A673 (cell line): Measurements from ENCODE around the gene GBGT1. TPM values are rescaled to one million over a fixed set of nuclear protein-coding genes. Genes with fewer than 3 reads are reported as not detected.

Source experiments
- BruUV-seq: library from RNA; stranded (reverse); fragments of 400-500 nt; replicated peaks from 2 replicates; lab custom pipeline; 2021; lab: Mats Ljungman, UMichigan
- CTCF ChIA-PET: fragments of 300-600 bp; sonication (Branson Sonifier 250); formaldehyde crosslinking; loops from one replicate; lab custom pipeline; 2022; ENCODE audit warnings: antibody characterized with exemption; lab: Charles Lee
- POLR2A ChIA-PET: fragments of 300-600 bp; sonication (Branson Sonifier 250); formaldehyde crosslinking; loops from one replicate; lab custom pipeline; 2022; ENCODE audit warnings: antibody characterized with exemption; ENCODE audit not compliant: low non-redundant PET; lab: Charles Lee
- DNase-seq: peaks from one replicate; pipeline ENCODE4 v3.0.0-alpha.2; 2015; ENCODE audit warnings: low spot score
- H3K27ac ChIP-seq: fragments of 200-600 bp; sonication (generic); 2 replicates; pipeline ENCODE4 v1.5.1; 2016; ENCODE audit warnings: mixed run types, low read depth, mild to moderate bottlenecking, mixed read lengths, antibody characterized with exemption, low read length; ENCODE audit not compliant: poor library complexity, severe bottlenecking
- H3K27me3 ChIP-seq: fragments of 200-600 bp; sonication (generic); replicated peaks from 2 replicates; pipeline ENCODE4 v1.6.1; 2017; ENCODE audit warnings: mixed run types, low read depth, mild to moderate bottlenecking, mixed read lengths, antibody characterized with exemption, low read length; ENCODE audit not compliant: insufficient read depth, poor library complexity
- H3K36me3 ChIP-seq: fragments of 200-600 bp; sonication (generic); 2 replicates; pipeline ENCODE4 v1.6.1; 2016; ENCODE audit warnings: mixed run types, mild to moderate bottlenecking, mixed read lengths, antibody characterized with exemption, low read length; ENCODE audit not compliant: insufficient read depth, poor library complexity, severe bottlenecking
- H3K4me1 ChIP-seq: fragments of 200-600 bp; sonication (generic); 2 replicates; pipeline ENCODE4 v1.6.1; 2017; ENCODE audit warnings: mixed run types, mild to moderate bottlenecking, mixed read lengths, antibody characterized with exemption, low read length; ENCODE audit not compliant: insufficient read depth, poor library complexity, severe bottlenecking
- H3K4me3 ChIP-seq: fragments of 200-600 bp; sonication (generic); 2 replicates; pipeline ENCODE4 v1.5.1; 2016; ENCODE audit warnings: low read depth, mixed run types, mild to moderate bottlenecking, mixed read lengths, low read length; ENCODE audit not compliant: poor library complexity, severe bottlenecking
- H3K9me3 ChIP-seq: fragments of 200-600 bp; sonication (generic); 2 replicates; pipeline ENCODE4 v1.6.1; 2016; ENCODE audit warnings: mixed run types, low read depth, mild to moderate bottlenecking, mixed read lengths, antibody characterized with exemption, low read length; ENCODE audit not compliant: poor library complexity, severe bottlenecking
- EZH2 ChIP-seq: fragments of 200-600 bp; sonication (generic); IDR thresholded peaks from 2 replicates; pipeline ENCODE4 v1.6.1; 2017; ENCODE audit warnings: borderline replicate concordance, low read depth, mild to moderate bottlenecking, mixed read lengths, antibody characterized with exemption, low read length; ENCODE audit not compliant: poor library complexity, severe bottlenecking
- intact Hi-C: fragments of 100-400 bp; cut with micrococcal nuclease; formaldehyde crosslinking; loops from one replicate; pipeline ENCODE4 v1.10.0; 2022; ENCODE audit not compliant: unreplicated experiment
- total RNA-seq: library from RNA; stranded (reverse); gene quantifications from 2 replicates; pipeline ENCODE4 v1.2.3, GENCODE V29; 2021
- TF ChIP-seq, protein P1 (sequence below): fragments of 300-800, 200-600 bp; sonication (generic); conservative IDR thresholded peaks from 2 replicates; pipeline ENCODE4 v1.5.1; 2017; ENCODE audit warnings: low read depth, mild to moderate bottlenecking, antibody characterized with exemption, low read length, moderate library complexity, mixed read lengths

GBGT1 gene
- total RNA-seq, 1 experiment from 2014 or later, result 1.8 TPM

DNA sequence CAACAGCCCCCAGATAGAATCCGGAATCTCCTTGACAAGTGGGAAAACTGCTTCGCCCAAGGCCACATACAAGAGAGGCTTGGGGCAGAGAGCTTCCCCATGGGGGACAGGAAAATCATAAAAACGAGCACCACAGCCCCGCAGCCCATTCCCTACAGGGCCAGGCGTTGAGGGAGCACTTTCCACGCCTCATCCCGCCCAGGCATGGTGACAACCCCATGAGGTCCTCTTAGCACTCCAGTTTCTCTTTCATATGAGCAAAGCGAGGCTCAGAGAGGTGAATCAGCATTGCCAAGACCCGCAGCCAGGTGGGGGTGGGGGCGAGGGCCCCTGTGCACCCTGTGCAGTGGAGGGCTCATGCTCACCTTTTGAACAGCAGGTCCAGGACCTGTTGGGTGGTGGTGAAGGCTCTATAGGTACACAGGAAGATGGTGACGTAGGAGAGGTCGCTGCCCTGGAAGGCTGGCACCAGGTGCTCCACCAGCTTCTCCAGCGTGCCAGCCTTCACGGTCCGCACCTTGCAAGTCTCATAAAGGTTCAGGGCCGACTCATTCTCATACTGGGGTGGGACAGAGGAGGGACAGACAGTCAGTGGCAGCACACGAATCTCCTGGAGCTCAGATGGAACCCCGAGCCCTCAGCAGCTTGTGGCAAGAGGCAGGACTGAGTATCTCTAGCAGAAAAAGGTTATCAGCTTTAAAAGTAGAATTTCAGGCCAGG lies 53.6 kb downstream of the GBGT1 start:
- intact Hi-C loops, result no loop called here
- ChIA-PET CTCF (no interaction called here), POLR2A (no interaction called here)
- Histone ChIP-seq H3K27me3 (no peaks in the 10 kb centered on the region), H3K27ac (no peak overlapping the region), H3K36me3 (peaks cover 38% of the 10 kb centered on the region), H3K9me3 (no peaks in the 10 kb centered on the region), H3K4me3 (no peak overlapping the region), H3K4me1 (peaks cover 16% of the 10 kb centered on the region)
- DNase-seq, result no peak
- TF ChIP-seq, protein P1, sequence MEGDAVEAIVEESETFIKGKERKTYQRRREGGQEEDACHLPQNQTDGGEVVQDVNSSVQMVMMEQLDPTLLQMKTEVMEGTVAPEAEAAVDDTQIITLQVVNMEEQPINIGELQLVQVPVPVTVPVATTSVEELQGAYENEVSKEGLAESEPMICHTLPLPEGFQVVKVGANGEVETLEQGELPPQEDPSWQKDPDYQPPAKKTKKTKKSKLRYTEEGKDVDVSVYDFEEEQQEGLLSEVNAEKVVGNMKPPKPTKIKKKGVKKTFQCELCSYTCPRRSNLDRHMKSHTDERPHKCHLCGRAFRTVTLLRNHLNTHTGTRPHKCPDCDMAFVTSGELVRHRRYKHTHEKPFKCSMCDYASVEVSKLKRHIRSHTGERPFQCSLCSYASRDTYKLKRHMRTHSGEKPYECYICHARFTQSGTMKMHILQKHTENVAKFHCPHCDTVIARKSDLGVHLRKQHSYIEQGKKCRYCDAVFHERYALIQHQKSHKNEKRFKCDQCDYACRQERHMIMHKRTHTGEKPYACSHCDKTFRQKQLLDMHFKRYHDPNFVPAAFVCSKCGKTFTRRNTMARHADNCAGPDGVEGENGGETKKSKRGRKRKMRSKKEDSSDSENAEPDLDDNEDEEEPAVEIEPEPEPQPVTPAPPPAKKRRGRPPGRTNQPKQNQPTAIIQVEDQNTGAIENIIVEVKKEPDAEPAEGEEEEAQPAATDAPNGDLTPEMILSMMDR, result no peak
- BruUV-seq, result no TSS peak

DNA sequence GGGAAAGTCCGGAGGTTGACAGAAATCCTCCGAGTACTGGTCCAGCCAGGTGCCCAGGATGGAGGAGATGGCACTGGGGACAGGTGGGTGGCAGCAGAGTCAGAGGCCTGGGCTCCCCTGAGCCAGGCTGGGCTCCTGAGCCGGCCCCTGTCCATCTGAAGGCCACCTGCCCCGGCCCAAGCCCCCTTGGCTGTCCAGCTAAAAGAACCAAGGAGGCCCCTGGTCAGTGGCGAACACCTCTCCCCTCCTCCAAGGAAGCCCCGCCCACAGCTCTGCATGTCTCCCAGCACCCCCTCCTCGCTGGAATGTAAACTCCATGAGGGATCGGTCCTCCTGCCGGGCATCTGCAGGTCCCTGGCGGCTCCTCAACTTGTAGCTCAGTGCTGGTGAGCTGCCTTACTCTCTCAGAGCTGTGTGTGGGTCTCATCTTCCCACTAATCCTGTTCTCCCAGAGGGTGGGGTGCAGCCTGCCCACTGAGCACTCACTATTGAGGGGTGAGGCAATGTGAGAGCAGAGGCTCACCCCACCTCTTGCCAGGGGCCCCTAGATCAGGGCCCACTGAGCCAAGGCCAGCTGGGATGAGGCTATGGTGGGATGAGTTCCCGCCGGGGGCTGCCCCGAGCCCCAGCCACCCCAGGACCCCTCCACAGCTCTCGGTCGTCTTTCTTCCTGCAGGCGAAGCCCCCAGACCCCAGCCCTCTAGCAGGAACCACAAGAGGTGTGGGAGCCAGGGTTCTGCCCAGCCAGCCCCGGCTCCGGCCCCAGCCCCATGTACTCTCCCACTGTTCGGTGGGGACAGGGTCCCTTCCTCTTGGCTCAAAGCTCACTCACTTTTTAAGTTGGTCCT lies 54.7 kb downstream of the GBGT1 start:
- H3K9me3 ChIP-seq, result no peaks in the 10 kb centered on the region
- intact Hi-C loops, result no loop called here
- no peak overlapping the region for H3K4me3 ChIP-seq
- no peak overlapping the region for H3K27ac ChIP-seq
- POLR2A ChIA-PET, result interaction anchor here (0.7 kb wide), 1 partner anchor 234 kb away, joined by 3 read pairs; no protein-coding TSS in a partner anchor
- DNase-seq, result no peak
- H3K27me3 ChIP-seq, result no peaks in the 10 kb centered on the region
- peaks cover 43% of the 10 kb centered on the region for H3K36me3 ChIP-seq
- peaks cover 6% of the 10 kb centered on the region for H3K4me1 ChIP-seq
- BruUV-seq, result no TSS peak
- TF ChIP-seq, protein P1, result no peak
- TF ChIP-seq EZH2, result no peak
- CTCF ChIA-PET, result no interaction called here

DNA sequence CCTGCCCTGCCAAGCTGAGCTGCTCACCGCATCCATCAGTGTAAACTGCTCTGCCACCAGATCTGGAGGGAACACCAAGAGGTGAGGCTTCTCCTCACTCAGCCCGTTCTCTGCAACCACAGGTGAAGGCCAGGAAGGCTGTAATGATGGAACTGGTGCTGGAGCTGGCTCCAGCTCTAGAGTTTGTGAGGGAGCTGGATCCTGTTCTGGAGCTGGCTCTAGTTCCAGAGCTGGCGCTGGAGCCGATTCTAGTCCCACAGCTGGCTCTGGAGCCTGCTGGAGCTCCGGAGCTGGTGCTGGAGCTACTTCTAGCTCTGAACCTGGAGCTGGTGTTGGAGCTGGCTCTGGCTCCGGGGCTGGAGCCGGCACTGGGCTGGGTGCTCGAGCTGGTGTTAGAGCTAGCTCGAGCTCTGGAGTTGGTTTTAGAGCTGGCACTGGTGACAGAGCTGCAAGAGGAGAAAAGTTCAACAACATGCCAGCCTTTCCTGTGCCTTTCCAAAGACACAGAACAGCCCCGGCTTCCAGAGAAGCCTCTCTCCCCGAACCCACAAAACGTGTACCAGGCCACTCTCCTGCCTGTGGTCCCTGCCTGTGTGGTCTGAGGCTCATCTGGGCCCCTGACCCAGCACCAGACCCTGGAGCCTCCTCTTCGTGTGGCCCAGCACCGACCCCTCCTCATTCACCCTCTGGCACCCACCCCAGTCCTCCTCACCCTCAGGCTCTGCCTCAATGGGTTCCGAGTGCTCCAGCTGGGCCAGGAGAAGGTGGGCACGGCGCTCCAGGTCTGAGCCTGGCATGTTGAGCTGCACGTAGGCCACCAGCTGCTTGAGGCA lies 55.5 kb downstream of the GBGT1 start:
- BruUV-seq, result no TSS peak
- Histone ChIP-seq H3K27me3 (no peaks in the 10 kb centered on the region), H3K36me3 (peaks cover 49% of the 10 kb centered on the region), H3K9me3 (no peaks in the 10 kb centered on the region), H3K4me1 (no peaks in the 10 kb centered on the region), H3K4me3 (no peak overlapping the region), H3K27ac (no peak overlapping the region)
- POLR2A ChIA-PET, result interaction anchor here (0.7 kb wide), 1 partner anchor 234 kb away, joined by 3 read pairs; no protein-coding TSS in a partner anchor
- intact Hi-C loops, result no loop called here
- DNase-seq, result no peak
- CTCF ChIA-PET, result no interaction called here
- TF ChIP-seq EZH2, result no peak
- TF ChIP-seq, protein P1, result no peak
